Measurements from ENCODE around the gene PALD1.

GRCh38 chr10:70568781-70569495, 90.4 kb downstream of the PALD1 start:
- TF ChIP-seq CTCF (conservative IDR thresholded peaks at IDR 0.05; ENCODE audit: low read depth, low read length) (no peak), RFX5 (IDR thresholded peaks at IDR 0.05; ENCODE audit: low read depth, low read length) (no peak)

Data from IMR-90 (cell line).